ENCODE results near the gene TACR1. TPM values are rescaled to one million over a fixed set of nuclear protein-coding genes. Genes with fewer than 3 reads are reported as not detected.

TACR1 gene
- total and polyA plus RNA-seq, 8 donors: 0.07 to 0.40 (median 0.09) TPM

- no peaks in the 10 kb centered on the region for H3K36me3 ChIP-seq
- intact Hi-C loops (cut with DNase I): no loop called here
- no peaks in the 10 kb centered on the region for H3K27me3 ChIP-seq
- H3K4me3 ChIP-seq: no peak overlapping the region
- no peak for DNase-seq
- ATAC-seq: peak in 2 of 4 donors; percentile 60 to 68
- H3K9me3 ChIP-seq: no peaks in the 10 kb centered on the region
- no peak overlapping the region for H3K27ac ChIP-seq
- TF ChIP-seq, protein P1, sequence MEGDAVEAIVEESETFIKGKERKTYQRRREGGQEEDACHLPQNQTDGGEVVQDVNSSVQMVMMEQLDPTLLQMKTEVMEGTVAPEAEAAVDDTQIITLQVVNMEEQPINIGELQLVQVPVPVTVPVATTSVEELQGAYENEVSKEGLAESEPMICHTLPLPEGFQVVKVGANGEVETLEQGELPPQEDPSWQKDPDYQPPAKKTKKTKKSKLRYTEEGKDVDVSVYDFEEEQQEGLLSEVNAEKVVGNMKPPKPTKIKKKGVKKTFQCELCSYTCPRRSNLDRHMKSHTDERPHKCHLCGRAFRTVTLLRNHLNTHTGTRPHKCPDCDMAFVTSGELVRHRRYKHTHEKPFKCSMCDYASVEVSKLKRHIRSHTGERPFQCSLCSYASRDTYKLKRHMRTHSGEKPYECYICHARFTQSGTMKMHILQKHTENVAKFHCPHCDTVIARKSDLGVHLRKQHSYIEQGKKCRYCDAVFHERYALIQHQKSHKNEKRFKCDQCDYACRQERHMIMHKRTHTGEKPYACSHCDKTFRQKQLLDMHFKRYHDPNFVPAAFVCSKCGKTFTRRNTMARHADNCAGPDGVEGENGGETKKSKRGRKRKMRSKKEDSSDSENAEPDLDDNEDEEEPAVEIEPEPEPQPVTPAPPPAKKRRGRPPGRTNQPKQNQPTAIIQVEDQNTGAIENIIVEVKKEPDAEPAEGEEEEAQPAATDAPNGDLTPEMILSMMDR (IDR thresholded peaks at IDR 0.05): no peak
- no peak for FAIRE-seq
- H3K4me1 ChIP-seq: no peaks in the 10 kb centered on the region
- 50% methylated on average over 2 of the region's 2 CpGs for WGBS, 2 donors
These were observed 123.2 kb downstream of the TACR1 start for GRCh38 chr2:75076088-75076487.

DNA sequence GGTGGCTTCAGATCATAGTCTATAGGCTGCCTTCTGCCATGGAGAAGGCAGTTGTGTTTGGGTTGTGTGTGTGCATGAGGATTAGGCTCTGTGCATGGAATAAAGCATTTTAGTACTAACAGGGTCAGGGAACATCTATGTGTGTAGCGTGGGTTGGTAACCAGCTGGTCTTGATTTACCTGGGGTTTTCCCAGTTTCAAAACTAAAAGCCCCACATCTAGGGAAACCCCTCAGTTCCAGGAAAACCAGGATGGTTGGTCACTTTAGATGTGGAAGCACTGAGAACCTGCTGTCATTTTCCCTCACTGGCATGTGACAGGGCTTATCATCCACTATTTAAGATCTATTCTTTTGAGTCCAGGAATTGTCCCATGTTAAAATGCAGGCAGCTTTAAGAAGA, 124.6 kb downstream of the TACR1 start:
- TF ChIP-seq, protein P1 (IDR thresholded peaks at IDR 0.05): no peak
- Histone ChIP-seq H3K36me3 (no peaks in the 10 kb centered on the region), H3K4me1 (no peaks in the 10 kb centered on the region), H3K4me3 (no peak overlapping the region), H3K9me3 (no peaks in the 10 kb centered on the region), H3K27me3 (no peaks in the 10 kb centered on the region), H3K27ac (no peak overlapping the region)
- intact Hi-C loops (cut with DNase I): no loop called here
- no peak for DNase-seq
- FAIRE-seq: no peak
- no peak for ATAC-seq
- WGBS, 2 donors: 93 to 100% methylated on average over 1 of the region's 1 CpG

DNA sequence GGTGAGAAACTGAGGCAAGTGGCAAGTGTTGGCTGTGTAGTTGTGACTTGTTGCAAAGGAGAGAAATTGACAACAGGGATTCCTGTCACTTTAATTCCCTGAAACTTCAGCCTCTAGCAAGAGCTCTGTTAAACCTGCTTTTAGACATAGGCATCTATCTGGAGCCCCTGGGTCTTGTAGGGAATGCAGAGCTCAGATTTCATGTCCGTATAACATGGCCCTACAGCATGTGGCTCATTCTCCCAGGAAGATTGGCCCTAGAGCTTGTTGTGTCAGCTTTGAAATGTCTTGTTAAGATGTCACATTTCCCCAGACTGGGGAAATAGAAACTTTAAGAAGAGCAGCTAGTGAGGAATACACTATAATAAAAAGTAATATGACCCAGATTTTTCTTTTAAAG, 125.1 kb downstream of the TACR1 start:
- 64 to 79% methylated on average over 1 of the region's 1 CpG for WGBS, 2 donors

DNA sequence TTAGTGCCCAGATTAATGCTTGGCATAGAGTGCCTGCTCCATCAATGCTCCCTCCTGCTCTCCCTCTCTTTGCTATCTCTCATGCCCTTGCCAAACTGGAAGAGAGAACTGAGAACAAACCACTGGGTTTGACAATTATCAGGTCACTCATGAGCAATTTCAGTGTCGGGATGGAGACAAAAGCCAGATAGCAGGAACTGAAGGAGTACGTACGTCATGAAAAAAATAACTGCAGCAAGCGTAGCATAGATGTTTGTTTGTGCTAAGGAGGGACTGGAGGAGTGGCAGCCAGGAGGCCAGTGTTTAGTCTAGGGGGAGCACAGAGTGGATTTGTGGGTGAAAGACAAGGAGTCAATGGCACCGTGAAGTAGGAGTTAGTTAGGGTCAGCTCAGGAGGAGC, 127.6 kb downstream of the TACR1 start:
- H3K9me3 ChIP-seq: no peaks in the 10 kb centered on the region
- no peaks in the 10 kb centered on the region for H3K36me3 ChIP-seq
- intact Hi-C loops (cut with DNase I): no loop called here
- no peak overlapping the region for H3K27ac ChIP-seq
- H3K27me3 ChIP-seq: no peaks in the 10 kb centered on the region
- FAIRE-seq: no peak
- WGBS, 2 donors: 87 to 95% methylated on average over 5 of the region's 5 CpGs
- ATAC-seq: no peak
- no peak for DNase-seq
- H3K4me3 ChIP-seq: no peak overlapping the region
- TF ChIP-seq, protein P1 (IDR thresholded peaks at IDR 0.05): no peak
- H3K4me1 ChIP-seq: no peaks in the 10 kb centered on the region

More for the DNA sequence above, 125.1 kb downstream of the TACR1 start:
- ATAC-seq (no peak), DNase-seq (no peak), FAIRE-seq (no peak)
- intact Hi-C loops (cut with DNase I): no loop called here
- H3K4me3 ChIP-seq: no peak overlapping the region
- no peak overlapping the region for H3K27ac ChIP-seq
- TF ChIP-seq, protein P1 (IDR thresholded peaks at IDR 0.05): no peak
- no peaks in the 10 kb centered on the region for H3K36me3 ChIP-seq
- no peaks in the 10 kb centered on the region for H3K27me3 ChIP-seq
- H3K9me3 ChIP-seq: no peaks in the 10 kb centered on the region
- H3K4me1 ChIP-seq: no peaks in the 10 kb centered on the region

- Histone ChIP-seq H3K27ac (no peak overlapping the region), H3K4me3 (no peak overlapping the region), H3K4me1 (no peaks in the 10 kb centered on the region), H3K36me3 (no peaks in the 10 kb centered on the region), H3K27me3 (no peaks in the 10 kb centered on the region), H3K9me3 (no peaks in the 10 kb centered on the region)
- no peak for FAIRE-seq
- no peak for DNase-seq
- no peak for ATAC-seq
- TF ChIP-seq, protein P1 (IDR thresholded peaks at IDR 0.05): no peak
- 39 to 81% methylated on average over 1 of the region's 1 CpG for whole genome bisulfite sequencing, 2 donors
- intact Hi-C loops (cut with DNase I): loop anchor here in 1 of 3 donors (10.0 kb wide), 1 partner anchor 336 kb away; no protein-coding TSS in a partner anchor
These were observed 130.8 kb downstream of the TACR1 start for GRCh38 chr2:75068546-75068945.
